IgD-negative memory B cell (primary cell): Measurements from ENCODE around the gene AP1S1. TPM values are rescaled to one million over a fixed set of nuclear protein-coding genes. Genes with fewer than 3 reads are reported as not detected.
A peak's percentile ranks its signal among the peaks of the same experiment; 100 is the strongest.
"Not testable (repeated sequence)": the region's sequence is repeated elsewhere in the genome, so short reads cannot be mapped to it uniquely, and the experiment has no call there.

ENCODE experiments used
- H3K27ac Mint-ChIP-seq, 3 donors: one replicate each; pipeline ENCODE4 v1.8.0; 2020 to 2022; ENCODE audit warnings: mild to moderate bottlenecking in 3 of 3, mixed read lengths in 3 of 3, moderate library complexity in 1 of 3
- H3K27me3 Mint-ChIP-seq: one replicate; pipeline ENCODE4 v1.8.0; 2021; ENCODE audit warnings: mixed read lengths
- H3K36me3 Mint-ChIP-seq: one replicate; pipeline ENCODE4 v1.8.0; 2020; ENCODE audit warnings: mild to moderate bottlenecking, mixed read lengths
- H3K4me1 Mint-ChIP-seq, 3 donors: one replicate each; pipeline ENCODE4 v1.8.0; 2020 to 2022; ENCODE audit warnings: mixed read lengths in 3 of 3, mild to moderate bottlenecking in 1 of 3
- H3K4me3 Mint-ChIP-seq, 4 donors: one replicate each; pipeline ENCODE4 v1.8.0; 2020 to 2022; ENCODE audit warnings: mild to moderate bottlenecking in 4 of 4, mixed read lengths in 4 of 4, moderate library complexity in 3 of 4
- H3K9me3 Mint-ChIP-seq, 3 donors: one replicate each; pipeline ENCODE4 v1.8.0; 2020 to 2021; ENCODE audit warnings: mixed read lengths in 3 of 3, mild to moderate bottlenecking in 1 of 3
- polyA plus RNA-seq: library from polyadenylated mRNA; unstranded; fragments of 300-500 nt; fragmentation: Illumina TruSeq; gene quantifications from one replicate; pipeline ENCODE4 v1.2.3, GENCODE V29; 2021

The AP1S1 gene
- polyA plus RNA-seq, 1 donor from 2014 or later: 8.3 TPM

DNA sequence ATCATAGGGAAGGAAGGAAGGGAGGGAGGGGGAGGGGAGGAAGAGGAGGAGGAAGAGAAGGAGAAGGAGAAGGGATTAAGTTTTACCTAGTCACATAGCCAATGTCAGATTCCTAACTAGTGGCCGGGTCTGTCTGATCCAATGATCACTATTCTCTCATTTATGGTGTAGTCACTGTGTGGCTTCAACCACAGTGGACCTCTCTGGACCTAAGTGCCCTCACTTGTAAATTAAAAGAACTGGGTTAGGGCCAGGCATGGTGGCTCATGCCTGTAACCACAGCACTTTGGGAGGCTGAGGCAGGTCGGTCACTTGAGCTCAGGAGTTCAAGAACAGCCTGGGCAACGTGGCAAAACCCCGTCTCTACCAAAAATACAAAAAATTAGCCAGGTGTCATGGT lies 34.0 kb upstream of the AP1S1 start:
- Mint-ChIP-seq H3K4me1 (peaks cover 0 to 8% (median 4%) of the 10 kb centered on the region in 3 donors), H3K4me3 (no peak overlapping the region), H3K27ac (no peak overlapping the region), H3K27me3 (peaks cover 16% of the 10 kb centered on the region), H3K36me3 (no peaks in the 10 kb centered on the region), H3K9me3 (no peaks in the 10 kb centered on the region)

DNA sequence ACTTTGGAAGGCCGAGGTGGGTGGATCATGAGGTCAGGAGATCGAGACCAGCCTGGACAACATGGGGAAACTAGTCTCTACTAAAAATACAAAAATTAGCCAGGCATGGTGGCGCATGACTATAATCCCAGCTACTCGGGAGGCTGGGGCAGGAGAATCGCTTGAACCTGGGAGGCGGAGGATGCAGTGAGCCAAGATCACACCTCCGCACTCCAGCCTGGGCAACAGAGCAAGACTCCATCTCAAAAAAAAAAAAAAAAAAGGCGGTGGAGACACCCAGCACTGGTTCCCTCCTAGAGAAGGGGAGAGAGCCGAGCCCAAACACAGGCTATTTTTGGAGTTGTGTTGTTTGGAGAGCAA lies 32.7 kb upstream of the AP1S1 start:
- H3K27ac Mint-ChIP-seq, H3K36me3 Mint-ChIP-seq, H3K9me3 Mint-ChIP-seq: not testable (repeated sequence)
- Mint-ChIP-seq H3K27me3 (peaks cover 20% of the 10 kb centered on the region), H3K4me1 (peaks cover 7 to 14% (median 9%) of the 10 kb centered on the region in 3 donors), H3K4me3 (peak overlapping the region in 3 of 4 donors; percentile 70 to 89 (median 88))

DNA sequence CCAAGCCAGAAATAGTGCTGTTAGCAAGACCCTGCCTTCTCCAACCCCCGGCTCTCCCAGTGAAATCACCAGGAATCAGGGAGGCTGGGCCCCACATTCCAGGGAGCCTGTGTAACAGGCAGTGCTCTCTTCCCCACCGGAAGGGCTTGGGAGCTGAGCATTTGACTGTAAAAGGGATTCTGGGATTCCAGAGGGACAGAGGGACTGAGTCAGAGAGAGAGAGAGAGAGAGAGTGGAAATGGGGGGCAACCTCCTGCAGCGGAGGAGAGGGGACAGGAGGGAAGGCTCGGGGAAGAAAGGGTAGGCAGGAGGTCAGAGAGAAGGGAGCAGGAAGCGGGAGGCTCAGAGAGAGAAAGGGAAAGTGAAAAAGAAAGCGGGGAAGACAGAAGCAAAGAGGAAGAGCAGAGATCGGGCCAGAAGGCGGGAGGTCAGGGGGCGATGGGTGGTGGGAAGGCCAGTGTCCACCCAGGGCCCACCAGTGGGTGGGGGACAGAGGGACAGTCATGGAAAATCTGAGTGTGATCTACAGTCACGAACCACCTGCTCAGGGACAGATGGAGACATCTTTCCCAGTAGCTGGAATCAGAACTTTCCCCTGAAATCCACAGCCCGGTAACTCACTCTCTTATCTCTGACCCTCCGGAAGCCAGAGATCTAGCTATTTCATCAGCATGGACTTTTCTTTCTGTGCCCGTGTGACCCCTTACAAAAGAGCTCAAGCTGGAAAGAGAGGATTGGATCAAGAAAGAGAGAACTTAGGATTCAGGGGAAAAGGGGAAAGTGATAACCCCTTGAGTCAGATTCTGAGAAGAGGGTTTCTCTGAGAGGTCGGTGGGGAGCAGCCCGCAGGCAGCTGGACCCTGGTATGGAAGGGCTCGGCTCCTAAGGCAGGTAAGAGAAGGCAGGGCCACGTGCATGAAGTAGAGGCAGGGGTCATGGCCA lies 32.0 kb upstream of the AP1S1 start:
- peak overlapping the region in 3 of 4 donors; percentile 70 to 89 (median 88) for H3K4me3 Mint-ChIP-seq
- no peak overlapping the region for H3K27ac Mint-ChIP-seq
- no peaks in the 10 kb centered on the region for H3K36me3 Mint-ChIP-seq
- peaks cover 13 to 20% (median 14%) of the 10 kb centered on the region in 3 donors for H3K4me1 Mint-ChIP-seq
- peaks cover 25% of the 10 kb centered on the region for H3K27me3 Mint-ChIP-seq
- H3K9me3 Mint-ChIP-seq: no peaks in the 10 kb centered on the region

DNA sequence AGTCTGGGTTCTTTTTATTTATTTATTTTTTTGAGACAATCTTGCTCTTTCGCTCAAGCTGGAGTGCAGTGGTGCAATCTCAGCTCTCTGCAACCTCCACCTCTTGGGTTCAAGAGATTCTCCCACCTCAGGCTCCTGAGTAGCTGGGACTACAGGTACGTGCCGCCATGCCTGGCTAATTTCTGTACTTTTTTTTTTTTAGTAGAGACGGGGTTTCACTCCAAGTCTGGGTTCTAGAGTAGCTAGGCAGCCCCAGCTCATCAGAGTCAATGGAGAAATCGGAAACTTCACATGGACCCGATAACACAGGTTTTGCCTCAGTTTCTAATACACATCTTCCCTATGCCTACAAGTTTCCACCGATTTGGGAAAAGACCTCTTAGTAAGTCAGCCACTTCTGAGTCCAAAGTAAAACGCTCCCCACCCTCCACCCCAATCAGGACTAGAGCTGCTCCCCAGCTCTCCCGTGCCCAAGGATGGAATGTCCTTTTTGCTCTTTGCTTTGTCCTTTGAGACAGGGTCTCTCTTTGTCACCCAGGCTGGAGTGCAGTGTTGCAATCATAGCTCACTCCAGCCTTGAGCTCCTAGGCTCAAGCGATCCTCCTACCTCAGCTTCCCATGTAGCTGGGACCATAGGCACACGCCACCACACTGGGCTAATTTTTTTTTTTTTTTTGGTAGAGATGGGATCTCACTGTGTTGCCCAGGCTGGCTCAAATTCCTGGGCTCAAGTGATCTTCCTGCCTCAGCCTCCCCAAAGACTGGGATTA lies 31.2 kb upstream of the AP1S1 start:
- Mint-ChIP-seq H3K27ac (no peak overlapping the region), H3K9me3 (no peaks in the 10 kb centered on the region), H3K36me3 (no peaks in the 10 kb centered on the region), H3K4me3 (peak overlapping the region in 2 of 4 donors; percentile 37 to 48), H3K27me3 (peaks cover 30% of the 10 kb centered on the region), H3K4me1 (peaks cover 15 to 21% (median 17%) of the 10 kb centered on the region in 3 donors)

DNA sequence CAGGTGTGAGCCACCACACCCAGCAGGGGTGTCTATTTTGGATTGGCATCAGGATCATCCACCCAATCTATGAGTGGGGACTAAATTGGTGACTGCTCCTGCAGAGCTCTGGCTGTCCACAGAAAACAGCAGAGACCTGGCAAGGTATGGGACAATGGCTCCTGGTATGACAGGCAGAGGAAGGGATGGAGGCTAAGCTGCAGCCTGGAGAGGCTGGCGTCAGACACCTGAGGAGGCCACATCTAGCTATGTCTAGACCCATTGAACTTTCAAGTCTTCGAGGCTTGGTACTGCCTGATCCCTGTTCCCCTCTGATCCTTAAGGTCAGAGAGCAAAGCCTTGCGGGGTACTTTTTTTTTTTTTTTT lies 30.6 kb upstream of the AP1S1 start:
- Mint-ChIP-seq H3K27me3 (peaks cover 32% of the 10 kb centered on the region), H3K27ac (no peak overlapping the region), H3K4me1 (peaks cover 15 to 21% (median 17%) of the 10 kb centered on the region in 3 donors), H3K4me3 (peak overlapping the region in 1 of 4 donors; percentile 37), H3K9me3 (no peaks in the 10 kb centered on the region), H3K36me3 (no peaks in the 10 kb centered on the region)

DNA sequence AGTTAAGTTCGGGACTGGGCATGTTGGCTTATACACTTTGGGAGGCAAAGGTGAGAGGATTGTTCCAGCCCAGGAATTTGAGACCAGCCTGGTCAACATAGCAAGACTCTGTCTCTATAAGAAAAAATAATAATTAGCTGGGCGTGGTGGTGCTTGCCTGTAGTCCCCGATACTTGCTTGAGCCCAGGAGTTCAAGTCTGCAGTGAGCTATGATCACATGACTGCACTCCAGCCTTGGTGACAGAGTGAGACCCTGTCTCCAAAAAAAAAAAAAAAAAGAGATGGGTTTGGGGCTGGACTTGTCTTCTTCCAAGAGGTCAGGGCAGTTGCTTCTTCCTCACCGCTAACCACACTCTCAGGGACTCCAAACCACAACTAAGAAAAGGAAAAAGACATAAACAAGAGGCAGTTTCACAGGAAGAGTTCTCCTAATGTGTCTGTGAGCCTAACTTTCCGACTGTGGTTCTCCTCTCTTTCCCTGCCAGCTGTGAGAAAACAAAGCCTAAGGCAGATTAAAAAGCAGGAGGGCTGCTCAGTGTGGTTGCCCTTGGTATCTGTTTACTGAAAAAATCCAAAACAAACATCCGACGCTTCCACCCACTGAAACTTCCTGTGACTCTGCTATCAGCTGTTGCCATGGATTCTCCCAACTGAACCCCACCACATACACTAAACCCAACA lies 29.8 kb upstream of the AP1S1 start:
- Mint-ChIP-seq H3K36me3 (no peaks in the 10 kb centered on the region), H3K27ac (no peak overlapping the region), H3K9me3 (no peaks in the 10 kb centered on the region), H3K27me3 (peaks cover 32% of the 10 kb centered on the region), H3K4me3 (peak overlapping the region in 2 of 4 donors; percentile 33 to 82), H3K4me1 (peaks cover 15 to 21% (median 17%) of the 10 kb centered on the region in 3 donors)

DNA sequence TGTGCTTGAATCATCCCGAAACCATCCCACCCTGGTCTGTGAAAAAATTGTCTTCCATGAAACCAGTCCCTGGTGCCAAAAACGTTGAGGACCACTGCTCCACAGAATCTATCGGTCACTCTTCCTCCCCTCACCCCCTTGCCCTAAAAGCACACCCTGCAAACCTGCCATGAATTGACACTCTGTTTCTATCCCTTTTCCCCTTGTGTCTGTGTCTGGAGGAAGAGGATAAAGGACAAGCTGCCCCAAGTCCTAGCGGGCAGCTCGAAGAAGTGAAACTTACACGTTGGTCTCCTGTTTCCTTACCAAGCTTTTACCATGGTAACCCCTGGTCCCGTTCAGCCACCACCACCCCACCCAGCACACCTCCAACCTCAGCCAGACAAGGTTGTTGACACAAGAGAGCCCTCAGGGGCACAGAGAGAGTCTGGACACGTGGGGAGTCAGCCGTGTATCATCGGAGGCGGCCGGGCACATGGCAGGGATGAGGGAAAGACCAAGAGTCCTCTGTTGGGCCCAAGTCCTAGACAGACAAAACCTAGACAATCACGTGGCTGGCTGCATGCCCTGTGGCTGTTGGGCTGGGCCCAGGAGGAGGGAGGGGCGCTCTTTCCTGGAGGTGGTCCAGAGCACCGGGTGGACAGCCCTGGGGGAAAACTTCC lies 28.2 kb upstream of the AP1S1 start:
- Mint-ChIP-seq H3K9me3 (no peaks in the 10 kb centered on the region), H3K4me1 (peaks cover 15 to 21% (median 17%) of the 10 kb centered on the region in 3 donors), H3K4me3 (peak overlapping the region in 1 of 4 donors; percentile 73), H3K27me3 (peaks cover 32% of the 10 kb centered on the region), H3K36me3 (no peaks in the 10 kb centered on the region), H3K27ac (peak overlapping the region; percentile 2 to 20 (median 10))

DNA sequence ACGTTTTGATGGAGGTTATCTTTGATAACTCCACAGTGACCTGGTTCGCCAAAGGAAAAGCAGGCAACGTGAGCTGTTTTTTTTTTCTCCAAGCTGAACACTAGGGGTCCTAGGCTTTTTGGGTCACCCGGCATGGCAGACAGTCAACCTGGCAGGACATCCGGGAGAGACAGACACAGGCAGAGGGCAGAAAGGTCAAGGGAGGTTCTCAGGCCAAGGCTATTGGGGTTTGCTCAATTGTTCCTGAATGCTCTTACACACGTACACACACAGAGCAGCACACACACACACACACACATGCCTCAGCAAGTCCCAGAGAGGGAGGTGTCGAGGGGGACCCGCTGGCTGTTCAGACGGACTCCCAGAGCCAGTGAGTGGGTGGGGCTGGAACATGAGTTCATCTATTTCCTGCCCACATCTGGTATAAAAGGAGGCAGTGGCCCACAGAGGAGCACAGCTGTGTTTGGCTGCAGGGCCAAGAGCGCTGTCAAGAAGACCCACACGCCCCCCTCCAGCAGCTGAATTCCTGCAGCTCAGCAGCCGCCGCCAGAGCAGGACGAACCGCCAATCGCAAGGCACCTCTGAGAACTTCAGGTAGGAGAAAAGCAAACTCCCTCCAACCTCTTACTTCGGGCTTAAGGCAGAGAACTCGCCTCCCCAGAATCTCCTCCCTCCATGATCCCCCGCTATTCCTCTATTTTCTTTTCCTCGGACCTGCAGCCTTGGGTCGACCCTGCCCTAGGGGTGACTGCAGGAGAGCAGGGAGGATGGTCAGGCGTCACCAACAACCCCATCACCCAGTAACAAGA lies 27.4 kb upstream of the AP1S1 start, which contains the start of gene SERPINE1:
Gene SERPINE1, plus strand, starts transcription at position 454 of the 809 bp plus-strand sequence. CDS start 1,290 bp downstream, outside the sequence.
- Mint-ChIP-seq H3K36me3 (no peaks in the 10 kb centered on the region), H3K27me3 (peaks cover 35% of the 10 kb centered on the region), H3K27ac (peak within 1 kb of the TSS; percentile 2 to 57 (median 14)), H3K4me3 (peak within 1 kb of the TSS in 2 of 4 donors; percentile 52 to 73), H3K4me1 (peaks cover 15 to 20% (median 16%) of the 10 kb centered on the region in 3 donors), H3K9me3 (no peaks in the 10 kb centered on the region)

DNA sequence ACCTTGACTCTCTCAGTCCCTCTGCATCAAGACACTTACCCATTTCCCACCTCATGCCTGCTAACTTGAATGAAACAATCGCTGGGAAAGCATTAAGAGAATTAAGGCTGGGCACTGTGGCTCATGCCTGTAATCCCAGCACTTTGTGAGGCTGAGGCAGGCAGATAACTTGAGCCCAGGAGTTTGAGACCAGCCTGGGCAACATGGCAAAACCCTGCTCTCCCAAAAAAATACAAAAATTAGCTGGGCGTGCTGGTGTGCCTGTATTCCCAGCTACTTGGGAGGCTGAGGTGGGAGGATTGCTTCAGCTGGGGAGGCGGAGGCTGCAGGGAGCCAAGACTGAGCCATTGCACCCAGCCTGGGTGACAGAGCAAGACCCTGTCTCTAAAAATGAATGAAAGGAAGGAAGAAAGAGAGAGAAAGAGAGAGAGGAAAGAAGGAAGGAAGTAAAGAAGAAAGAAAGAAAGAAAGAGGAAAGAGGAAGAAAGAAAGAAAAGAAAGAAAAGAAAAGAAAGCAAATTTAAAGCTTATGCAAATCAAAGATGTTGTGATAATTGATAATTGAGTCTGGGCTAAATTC lies 26.7 kb upstream of the AP1S1 start:
- Mint-ChIP-seq H3K36me3 (no peaks in the 10 kb centered on the region), H3K4me1 (peaks cover 13 to 15% (median 13%) of the 10 kb centered on the region in 3 donors), H3K27ac (peak overlapping the region; percentile 2 to 57 (median 14)), H3K27me3 (peaks cover 32% of the 10 kb centered on the region), H3K9me3 (no peaks in the 10 kb centered on the region), H3K4me3 (peak overlapping the region in 2 of 4 donors; percentile 52 to 69)

DNA sequence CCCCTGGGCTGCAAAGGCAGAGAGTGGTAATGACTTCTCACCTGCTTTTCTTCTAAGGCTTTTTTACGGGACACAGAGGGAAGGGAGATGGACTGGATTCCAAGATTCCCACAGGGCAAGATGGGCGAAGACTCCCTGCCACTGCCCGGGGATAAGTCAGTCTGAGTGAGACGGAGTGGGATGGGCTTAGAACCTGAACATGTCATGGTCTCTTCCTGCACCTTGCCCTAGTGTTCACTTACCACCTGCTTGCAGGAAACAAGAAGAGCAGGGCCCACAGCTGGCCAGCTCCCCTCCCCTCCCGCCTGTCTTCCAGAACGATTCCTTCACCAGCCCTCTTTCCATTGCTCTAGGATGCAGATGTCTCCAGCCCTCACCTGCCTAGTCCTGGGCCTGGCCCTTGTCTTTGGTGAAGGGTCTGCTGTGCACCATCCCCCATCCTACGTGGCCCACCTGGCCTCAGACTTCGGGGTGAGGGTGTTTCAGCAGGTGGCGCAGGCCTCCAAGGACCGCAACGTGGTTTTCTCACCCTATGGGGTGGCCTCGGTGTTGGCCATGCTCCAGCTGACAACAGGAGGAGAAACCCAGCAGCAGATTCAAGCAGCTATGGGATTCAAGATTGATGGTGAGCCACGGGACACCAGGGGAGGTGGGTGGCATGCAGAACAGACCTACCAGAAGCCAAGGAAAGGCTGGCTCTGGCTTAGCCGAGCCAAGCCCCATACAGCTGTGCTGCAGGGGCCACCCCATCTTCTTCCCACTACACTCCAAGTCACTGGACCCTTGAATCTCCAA lies 26.0 kb upstream of the AP1S1 start:
- peak overlapping the region in 1 of 3 donors; percentile 57 for H3K27ac Mint-ChIP-seq
- no peaks in the 10 kb centered on the region for H3K36me3 Mint-ChIP-seq

DNA sequence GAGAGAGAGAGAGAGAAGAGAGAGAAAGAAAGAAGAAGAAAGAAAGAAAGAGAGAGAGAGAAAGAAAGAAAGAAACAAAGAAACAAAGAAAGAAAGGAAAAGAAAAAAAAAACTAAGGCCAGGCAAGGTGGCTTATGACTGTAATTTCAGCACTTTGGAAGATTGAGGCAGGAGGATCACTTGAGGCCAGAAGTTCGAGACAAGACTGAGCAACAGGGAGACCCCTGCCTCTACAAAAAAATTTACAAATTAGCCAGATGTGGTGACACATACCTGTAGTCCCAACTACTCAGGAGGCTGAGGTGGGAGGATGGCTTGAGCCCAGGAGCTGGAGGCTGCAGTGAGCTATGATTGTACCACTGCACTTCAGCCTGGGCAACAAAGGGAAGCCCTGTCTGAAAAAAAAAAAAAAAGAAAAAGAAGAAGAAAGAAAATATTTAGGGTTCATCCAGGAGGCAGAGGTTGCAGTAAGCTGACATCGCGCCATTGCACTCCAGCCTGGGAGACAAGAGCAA lies 24.6 kb upstream of the AP1S1 start:
- Mint-ChIP-seq H3K36me3 (no peaks in the 10 kb centered on the region), H3K9me3 (no peaks in the 10 kb centered on the region), H3K4me3 (no peak overlapping the region), H3K4me1 (peaks cover 12 to 15% (median 13%) of the 10 kb centered on the region in 3 donors), H3K27me3 (peaks cover 41% of the 10 kb centered on the region), H3K27ac (peak overlapping the region in 1 of 3 donors; percentile 9)

More for the DNA sequence above, 26.0 kb upstream of the AP1S1 start:
- Mint-ChIP-seq H3K9me3 (no peaks in the 10 kb centered on the region), H3K4me3 (no peak overlapping the region), H3K4me1 (peaks cover 12 to 15% (median 13%) of the 10 kb centered on the region in 3 donors), H3K27me3 (peaks cover 34% of the 10 kb centered on the region)
